Measurements from ENCODE around the gene MOV10L1.
"Not testable (repeated sequence)": the region's sequence is repeated elsewhere in the genome, so short reads cannot be mapped to it uniquely, and the experiment has no call there.

Gene MOV10L1

DNA sequence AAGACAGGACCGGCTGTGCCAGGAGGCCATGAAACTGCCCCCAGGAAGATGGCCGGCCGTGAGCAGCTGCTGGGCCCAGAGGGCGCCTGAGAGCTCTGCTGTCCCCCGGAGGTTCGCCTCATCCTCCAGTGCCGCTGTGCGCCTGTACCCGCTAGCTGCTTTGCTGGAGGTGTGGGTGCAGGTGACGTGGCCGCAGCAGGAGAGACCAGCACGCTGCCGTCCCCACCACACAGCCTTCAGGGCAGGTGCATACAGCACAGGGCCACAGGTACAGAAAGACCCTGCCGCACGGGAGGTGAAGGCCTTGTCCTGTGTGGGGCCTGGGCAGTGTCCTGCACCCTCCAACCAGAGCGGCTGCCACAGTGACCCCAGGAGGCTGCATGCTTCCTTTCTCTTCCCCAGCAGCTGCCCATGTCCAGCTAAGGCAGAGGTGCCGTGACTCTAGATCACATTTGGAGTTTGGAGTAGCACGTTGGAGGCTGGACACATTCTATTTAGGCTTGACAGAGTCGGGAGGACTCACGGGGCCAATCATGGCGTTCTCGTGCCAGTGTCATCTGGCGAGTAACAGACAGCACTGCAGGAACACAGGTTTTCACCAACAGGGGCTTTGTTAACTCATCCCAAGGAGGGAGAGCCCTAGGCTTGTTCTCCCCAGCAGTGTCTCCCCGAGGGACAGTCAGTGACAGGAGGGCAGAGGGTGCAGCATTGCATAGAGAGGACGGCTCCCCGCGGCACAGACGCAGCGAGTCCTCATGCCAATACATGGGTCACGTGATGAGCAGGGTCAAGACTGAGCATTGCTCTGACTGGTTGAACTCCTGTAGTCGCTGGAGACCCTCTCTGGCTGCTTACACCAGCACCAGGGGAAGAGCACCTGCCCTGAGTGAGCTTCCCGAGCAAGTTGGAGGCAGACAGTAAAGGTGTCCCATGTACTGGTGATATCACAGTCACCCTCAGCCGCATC is 62.0 kb downstream of the MOV10L1 start:
- DNase-seq (ENCODE audit: low read depth in 2 of 2, low spot score in 1 of 2): no peak

DNA sequence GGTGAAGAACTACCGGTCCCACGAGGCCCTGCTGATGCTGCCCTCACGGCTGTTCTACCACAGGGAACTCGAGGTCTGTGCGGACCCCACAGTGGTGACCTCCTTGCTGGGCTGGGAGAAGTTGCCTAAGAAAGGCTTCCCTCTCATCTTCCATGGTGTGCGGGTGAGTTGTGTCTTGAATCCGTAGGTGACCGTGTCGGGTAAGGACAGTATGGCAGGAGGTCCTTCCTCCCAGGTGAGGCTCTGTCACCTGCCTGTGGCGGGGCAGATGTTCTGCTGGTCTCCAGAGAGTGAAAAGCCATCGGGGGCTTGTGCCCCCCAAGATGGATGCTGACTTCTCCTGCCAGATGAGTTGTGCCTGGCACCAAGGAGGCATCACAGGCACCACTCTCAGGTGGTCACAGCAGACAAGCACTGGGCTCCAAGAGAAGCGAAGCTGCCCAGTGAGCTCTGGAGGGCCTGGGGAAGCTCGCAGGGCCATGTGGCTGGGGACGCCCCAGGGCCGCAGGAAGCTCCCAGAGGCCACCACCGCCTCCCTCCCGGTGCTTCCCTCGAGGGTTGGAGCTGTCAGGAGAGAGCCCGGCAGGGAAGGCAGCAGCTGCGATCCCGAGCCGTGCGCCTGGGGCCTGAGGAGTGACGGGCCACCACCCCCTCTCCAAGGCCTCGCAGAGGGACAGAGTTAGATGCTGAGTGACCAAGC is 63.4 kb downstream of the MOV10L1 start:
- DNase-seq (ENCODE audit: low read depth in 2 of 2, low spot score in 1 of 2): no peak

DNA sequence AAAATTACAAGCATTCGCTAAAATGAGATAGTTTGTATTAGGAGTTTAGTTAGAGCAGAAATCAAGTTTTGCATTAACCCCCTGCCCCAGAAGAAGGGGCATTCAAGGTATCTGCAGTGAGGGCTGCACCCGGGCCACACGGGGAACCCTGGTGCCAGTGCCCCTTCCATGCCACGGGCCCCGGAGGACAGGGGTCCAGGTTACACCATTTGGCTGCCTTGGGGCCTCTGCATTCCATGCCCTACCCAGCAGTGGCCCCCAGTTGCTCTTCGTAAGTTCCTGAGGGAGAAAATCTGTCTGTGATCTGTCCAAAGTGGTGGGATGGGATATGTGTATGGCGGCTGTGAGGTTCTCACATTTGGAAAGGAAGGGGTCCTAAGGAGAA is 63.9 kb downstream of the MOV10L1 start:
- no peak for DNase-seq (ENCODE audit: low read depth in 2 of 2, low spot score in 1 of 2)

DNA sequence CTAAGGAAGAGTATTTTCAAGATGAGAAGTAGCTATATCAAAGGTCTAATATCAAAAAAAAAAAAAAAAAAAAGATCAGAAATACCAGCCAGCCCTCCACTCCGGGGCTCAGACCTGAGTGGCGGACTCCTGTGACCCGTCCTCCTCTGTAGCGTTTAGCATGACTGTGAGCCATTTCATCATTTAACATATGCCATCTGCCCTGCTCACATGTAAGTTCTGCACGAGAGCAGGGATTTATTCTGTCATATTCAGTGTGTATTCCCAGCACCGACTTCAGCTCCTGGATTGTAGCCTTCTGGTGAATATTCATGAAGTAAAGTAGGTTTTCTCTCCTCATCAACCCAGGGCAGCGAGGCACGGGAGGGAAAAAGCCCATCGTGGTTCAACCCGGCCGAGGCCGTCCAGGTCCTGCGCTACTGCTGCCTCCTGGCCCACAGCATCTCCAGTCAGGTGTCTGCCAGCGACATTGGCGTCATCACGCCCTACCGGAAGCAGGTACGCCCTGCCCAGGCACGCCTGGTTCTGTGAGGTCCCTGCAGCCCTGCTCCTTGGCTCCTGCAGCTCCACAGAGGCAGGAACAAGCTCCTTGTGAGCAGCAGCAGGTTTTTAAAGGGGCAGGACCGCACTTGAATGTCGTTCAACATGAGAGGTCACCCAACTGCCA is 68.0 kb downstream of the MOV10L1 start:
- DNase-seq (ENCODE audit: low read depth in 2 of 2, low spot score in 1 of 2): no peak

DNA sequence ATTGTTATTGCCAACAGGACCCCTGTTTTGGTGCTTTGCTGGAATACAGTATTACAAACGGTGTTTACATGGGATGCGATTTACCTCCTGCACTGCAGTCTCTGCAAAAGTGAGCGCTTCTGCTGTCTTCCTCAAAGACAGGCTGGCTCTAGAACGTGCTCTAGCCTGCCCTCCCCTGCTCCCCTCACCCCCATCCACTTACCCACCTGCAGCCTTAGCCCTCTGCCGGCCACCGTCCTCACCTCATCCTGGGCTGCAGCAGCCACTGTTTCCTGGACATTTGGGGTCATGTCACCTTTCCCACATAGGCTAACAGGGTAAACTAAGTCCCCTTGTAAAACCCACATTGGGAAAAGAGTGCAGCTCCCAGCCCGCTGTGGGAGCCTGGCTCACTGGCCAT is 71.1 kb downstream of the MOV10L1 start:
- DNase-seq (ENCODE audit: low read depth in 2 of 2, low spot score in 1 of 2): no peak

DNA sequence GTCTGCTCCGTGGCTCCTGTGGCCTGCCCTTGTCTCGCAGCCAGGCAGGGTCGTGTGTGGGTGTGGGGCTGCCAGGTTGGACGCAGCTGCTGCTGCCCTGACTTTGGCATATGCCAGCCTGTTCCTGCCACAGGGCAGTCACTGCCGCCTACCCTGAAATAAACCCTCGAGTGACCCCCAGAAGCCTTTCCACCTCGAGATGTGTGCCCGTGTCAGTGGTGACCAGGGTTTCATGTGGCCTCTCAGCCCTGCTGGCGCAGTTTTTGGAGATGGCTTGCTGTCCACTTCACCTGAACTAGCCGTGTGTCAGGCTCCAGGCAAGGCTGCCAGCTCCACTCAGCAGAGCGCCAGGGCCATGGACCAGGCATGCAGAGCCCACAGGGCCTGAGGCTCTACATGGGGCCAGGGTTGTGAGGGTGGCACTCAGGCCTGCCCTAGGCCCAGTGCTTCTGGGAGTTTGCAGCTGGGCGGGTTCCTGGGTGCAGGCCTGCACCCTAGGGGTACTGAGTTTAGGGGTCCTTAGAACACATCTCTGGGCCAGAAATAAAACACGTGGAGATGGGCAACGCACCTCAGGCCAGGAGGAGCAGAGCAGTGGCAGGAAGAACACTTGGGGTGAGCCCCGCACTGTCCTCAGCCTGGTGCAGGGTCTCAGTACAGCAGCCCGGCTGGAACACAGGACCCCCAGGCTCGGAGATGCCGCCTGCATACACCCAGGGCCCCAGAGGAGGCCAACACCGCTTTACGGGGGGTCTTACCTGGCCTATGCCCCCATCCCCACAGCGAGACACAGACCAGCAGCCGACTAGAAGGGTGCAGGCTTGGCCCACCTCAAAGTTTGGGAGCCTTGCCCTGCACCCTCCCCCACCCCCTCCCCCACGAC is 71.9 kb downstream of the MOV10L1 start:
- DNase-seq (ENCODE audit: low read depth in 2 of 2, low spot score in 1 of 2): no peak

DNA sequence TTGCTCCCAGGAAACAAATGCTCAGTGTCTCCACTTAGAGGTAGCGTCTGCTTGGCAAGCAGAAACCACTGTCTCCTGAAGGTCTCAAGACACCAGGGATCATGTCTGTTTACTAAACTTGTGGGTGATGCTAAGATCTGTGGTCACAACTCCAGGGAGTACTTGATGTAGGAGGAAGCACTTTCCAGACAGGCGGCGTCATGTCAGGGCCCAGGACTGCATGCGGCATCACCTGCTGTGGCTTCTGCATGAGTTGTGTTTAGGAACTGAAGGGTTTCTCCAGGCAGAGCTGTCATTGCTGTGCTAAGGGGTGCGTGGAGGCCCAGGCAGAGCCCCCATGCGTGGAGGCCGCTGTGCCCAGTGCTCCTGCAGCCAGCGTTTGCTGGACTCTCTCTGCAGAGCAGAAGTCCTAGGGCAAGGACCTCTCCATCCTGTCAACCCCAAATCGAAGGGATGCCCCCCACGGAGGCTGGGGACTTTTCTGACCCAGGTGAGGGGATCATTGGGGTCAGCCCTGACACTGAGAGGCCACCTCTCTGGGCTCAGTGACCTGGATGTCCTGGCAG is 72.7 kb downstream of the MOV10L1 start:
- no peak for DNase-seq (ENCODE audit: low read depth in 2 of 2, low spot score in 1 of 2)

DNA sequence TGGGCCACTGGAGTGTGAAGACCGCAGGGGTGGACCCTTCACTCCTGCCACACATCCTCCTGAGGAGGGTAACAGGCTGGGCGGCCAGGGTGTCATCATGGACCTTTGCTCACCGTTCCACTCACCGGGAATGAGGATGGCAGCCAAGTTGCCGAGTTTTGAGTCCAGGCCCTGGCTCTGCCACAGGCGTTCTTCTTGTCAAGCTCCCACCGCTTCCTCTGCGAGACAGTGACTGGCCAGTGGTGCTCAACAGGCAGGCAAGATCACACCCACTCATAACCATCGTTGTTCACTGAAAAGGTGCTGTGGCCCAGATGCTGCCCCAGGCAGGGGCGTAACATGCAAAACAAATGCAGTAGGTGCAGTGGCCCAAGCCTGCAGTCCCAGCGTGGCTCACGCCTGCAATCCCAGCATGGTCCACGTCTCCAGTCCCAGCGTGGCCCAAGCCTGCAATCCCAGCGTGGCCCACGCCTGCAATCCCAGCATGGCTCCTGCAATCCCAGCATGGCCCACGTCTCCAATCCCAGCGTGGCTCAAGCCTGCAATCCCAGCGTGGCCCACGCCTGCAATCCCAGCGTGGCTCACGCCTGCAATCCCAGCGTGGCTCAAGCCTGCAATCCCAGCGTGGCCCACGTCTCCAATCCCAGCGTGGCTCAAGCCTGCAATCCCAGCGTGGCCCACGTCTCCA is 75.8 kb downstream of the MOV10L1 start:
- no peak for DNase-seq (ENCODE audit: low read depth in 2 of 2, low spot score in 1 of 2)

DNA sequence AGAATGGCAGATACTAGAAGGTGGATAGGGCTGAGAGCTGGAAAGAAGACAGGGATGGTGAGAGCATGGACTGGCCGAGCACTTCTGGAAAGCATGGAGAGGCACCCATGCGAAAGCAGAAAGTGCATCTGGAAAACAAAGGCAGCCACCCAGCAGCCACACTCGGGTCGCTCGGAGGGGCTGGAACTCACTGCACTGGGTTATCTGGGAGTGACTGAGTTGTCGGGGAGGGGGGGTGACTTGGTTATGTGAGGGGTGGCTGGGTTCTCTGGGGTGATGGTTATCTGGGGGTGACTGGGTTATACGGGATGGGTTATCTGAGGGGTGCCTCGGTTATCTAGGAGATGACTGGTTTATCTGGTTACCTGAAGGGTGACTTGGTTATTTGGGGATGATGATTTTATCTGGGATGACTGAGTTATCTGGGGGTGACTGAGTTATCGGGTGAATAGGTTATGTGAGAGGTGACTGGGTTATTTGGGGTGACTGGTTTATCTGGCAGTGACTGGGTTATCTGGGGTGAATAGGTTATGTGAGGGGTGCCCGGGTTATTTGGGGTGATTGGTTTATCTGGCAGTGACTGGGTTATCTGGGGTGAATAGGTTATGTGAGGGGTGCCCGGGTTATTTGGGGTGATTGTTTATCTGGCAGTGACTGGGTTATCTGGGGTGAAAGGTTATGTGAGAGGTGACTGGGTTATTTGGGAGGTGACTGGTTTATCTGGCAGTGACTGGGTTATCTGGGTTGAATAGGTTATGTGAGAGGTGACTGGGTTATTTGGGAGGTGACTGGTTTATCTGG is 78.1 kb downstream of the MOV10L1 start:
- DNase-seq (ENCODE audit: low read depth in 2 of 2, low spot score in 1 of 2): no peak

DNA sequence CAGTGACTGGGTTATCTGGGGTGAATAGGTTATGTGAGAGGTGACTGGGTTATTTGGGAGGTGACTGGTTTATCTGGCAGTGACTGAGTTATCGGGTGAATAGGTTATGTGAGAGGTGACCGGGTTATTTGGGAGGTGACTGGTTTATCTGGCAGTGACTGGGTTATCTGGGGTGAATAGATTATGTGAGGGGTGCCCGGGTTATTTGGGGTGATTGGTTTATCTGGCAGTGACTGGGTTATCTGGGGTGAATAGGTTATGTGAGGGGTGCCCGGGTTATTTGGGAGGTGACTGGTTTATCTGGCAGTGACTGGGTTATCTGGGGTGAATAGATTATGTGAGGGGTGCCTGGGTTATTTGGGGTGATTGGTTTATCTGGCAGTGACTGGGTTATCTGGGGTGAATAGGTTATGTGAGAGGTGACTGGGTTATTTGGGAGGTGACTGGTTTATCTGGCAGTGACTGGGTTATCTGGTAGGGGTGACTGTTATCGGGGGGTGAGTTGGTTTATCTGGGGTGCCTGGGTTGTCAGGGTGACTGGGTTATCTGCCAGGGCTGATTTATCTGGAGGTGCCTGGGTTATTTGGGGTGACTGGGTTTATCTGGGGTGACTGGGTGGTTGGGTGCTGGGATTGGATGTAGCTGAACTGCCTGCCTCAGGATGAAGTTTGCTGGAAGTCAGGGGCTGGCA is 78.8 kb downstream of the MOV10L1 start:
- not testable (repeated sequence) for DNase-seq (ENCODE audit: low read depth in 2 of 2, low spot score in 1 of 2)

DNA sequence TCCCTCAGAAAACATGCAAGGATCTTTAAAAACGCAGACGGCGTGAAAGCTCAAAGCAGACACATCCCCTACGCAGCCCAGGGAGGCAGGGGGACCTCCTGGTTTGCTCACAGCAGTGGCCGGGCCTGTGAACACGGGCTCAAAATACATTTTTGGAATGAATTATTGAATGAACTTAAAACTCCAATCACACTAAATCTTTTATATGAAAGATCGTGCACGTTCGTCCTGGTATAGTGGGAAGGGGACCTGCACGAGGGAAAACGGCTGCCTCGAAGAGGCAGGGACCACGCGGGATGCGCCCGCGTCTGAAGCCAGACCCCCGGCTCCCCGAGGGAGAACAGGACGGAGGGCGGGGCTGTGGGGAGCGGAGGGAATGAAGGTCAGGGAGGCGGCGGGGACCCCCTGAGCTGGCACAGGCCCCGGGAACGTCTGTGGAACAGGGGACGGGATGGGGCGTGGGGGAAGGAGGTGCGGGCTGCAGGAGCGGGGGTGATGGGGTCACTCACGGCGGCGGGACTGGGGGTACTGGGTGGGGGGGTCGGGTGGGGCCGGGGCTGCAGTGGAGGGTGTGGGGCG is 79.5 kb downstream of the MOV10L1 start:
- no peak for DNase-seq (ENCODE audit: low read depth in 2 of 2, low spot score in 1 of 2)

DNA sequence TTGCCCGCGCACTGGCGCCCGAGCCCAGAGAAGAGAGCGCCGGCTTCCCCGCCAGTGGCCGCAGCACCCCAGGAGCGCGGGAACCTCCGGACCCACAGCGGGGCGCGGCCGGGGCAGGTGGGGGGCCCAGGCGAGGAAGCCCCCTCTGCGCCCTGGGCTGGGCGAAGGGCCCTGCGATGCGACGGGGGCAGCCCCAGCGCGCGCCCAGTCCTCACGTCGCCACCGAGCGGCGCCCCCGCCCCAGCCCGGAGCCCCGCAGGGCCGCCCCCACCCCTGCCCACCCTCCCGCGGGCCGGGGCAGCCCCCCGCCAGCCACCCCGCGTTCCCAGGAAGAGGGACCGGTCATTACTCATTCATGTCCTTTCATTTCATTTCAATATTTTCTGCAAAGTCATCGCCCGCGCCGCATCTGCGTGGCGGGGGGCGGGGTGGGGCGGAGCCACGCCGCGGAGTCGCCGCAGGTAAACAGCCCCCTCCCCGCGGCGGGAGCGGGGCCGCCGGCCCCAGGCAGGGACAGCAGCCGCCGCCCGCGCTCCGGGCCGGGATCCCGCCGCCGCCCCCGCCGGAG is 80.1 kb downstream of the MOV10L1 start:
- no peak for DNase-seq (ENCODE audit: low read depth in 2 of 2, low spot score in 1 of 2)

DNA sequence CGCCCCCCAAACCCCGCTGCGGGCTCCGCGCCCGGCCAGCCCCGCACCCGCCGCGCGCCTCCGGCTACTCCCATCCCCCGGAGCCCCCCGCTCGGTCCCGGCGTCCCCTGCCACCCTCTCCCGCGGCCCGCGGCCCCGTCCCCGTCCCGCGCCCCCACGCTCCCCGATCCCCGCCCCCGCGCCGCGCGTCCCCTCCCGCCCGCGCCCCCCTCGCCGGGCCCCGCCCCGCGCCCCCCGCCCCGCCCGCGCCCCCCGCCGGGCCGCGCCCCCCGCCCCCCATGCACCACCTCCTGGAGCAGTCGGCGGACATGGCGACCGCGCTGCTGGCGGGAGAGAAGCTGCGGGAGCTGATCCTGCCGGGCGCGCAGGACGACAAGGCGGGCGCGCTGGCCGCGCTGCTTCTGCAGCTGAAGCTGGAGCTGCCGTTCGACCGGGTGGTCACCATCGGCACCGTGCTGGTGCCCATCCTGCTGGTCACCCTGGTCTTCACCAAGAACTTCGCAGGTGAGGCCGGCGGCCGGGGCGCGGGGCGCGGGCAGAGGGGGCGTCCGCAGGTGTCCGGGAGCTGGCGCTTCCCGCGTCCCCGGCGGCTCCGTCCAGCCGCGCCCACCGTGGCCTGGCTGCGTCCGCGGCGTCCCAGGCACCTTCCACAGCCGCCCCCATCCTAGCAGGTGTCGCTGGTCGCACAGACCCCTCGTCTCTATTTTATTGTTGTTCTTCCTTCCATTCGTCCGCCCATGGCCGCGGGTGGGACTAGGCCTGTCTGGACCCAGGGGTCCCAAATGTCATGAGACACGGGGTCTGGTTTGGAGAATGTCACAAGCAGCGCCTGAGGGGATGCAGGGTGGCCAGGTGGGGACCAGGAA is 80.9 kb downstream of the MOV10L1 start, which contains the start of gene PANX2:
TSS of gene PANX2 (plus strand) at position 279 of the 866 bp plus-strand sequence. CDS start at position 279, 0 bp downstream.
- no peak for DNase-seq (ENCODE audit: low read depth in 2 of 2, low spot score in 1 of 2)

DNA sequence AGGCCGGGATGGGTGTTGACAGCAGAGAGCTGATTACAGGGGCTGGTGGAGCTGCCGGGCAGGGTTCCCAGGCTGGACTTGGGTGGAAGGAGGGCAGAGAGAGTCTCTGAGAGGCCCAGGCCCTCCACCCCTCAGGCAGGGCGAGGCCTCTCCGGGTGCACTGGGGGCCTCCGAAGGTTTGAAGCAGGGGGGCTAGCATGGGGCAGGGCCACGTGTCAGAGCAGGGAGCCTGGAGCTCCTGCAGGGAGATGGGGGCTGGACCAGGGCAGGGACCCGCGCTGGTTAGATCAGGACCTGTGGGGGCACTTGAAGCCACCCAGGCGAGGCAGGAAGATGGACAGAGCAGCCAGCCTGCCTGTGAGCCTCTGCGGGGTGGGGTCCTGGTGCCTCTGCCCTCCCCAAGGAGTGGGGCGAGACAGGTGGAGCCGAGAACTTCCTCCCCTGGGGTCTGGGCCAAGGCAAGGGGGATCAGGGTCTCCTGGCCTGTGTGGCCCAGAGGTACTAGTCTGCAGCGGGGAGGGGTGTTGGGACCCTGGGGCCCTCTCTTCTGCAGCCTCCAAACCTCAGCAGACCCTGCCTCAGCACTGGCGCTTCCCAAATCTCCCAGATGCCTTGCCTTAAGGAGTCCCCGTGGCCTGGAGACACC is 81.6 kb downstream of the MOV10L1 start:
- no peak for DNase-seq (ENCODE audit: low read depth in 2 of 2, low spot score in 1 of 2)

DNA sequence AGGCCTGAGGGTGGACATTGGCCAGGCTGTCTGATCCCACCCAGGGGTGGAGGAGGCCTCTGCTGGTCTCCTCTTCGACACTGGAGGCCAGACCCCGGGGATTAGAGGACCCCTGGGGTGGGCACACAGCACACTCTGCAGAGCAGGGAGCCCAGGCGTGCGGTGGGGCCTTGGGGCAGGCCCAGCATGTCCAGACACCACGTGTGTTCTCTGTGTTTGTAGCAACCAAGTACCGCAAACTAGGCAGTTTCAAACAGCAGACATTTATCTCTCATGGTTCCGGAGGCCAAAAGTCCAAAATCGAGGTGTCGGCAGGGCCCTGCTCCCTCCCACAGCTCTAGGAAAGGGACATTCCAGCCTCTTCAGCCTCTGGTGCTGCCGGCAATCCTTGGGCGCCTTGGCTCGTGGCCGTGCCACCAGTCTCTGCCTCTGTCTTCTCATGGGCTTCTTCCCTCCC is 82.2 kb downstream of the MOV10L1 start:
- no peak for DNase-seq (ENCODE audit: low read depth in 2 of 2, low spot score in 1 of 2)

DNA sequence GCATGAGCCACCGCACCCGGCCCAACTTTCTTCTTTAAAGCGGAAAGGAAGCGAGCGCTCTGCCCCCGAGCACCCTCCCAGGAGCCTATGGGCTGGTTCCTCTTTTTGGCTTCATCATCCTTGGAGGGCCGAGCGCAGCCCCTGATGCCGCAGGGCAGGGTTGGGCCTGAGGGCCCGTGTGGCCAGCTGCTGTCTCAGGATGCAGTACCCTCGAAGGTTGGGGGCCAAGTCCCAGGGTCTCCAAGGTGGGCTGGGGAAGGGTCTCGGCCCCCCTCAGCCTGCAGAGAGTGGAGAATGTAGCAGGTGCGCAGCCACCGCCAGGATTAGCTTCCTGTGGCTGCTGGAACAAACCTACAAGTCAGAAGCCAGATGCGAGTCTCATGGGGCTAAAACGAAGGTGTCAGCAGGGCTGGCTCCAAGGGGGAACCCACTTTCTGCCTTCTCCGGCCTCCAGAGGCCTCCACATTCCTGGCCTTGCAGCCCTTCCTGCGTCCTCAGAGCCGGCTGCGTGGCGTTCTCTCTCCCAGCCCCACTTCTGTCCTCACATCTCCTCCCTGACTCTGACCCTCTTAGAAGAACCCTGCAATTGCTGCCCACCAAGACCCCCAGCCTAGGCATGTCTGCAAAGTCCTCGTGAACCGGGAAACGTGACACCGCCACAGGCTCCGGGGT is 83.6 kb downstream of the MOV10L1 start:
- DNase-seq (ENCODE audit: low read depth in 2 of 2, low spot score in 1 of 2): no peak

Measured in stimulated activated CD8-positive, alpha-beta memory T cell treated with anti-CD3 and anti-CD28 coated beads, Interleukin-4, amount 100 ng/mL, for 1 hour (primary cell).